LHCN-M2 (cell line): Measurements from ENCODE around the gene CKAP5. TPM values are rescaled to one million over a fixed set of nuclear protein-coding genes. Genes with fewer than 3 reads are reported as not detected.
A peak's percentile ranks its signal among the peaks of the same experiment; 100 is the strongest.
"Not testable (repeated sequence)": the region's sequence is repeated elsewhere in the genome, so short reads cannot be mapped to it uniquely, and the experiment has no call there.

Experiments
- DNase-seq: peaks from one replicate; pipeline ENCODE4 v3.0.0-alpha.2; 2012; ENCODE audit warnings: low read depth
- total RNA-seq: library from RNA; depleted of rRNA; stranded (reverse); fragments of >200 nt; gene quantifications from 2 replicates; pipeline ENCODE4 v1.2.3, GENCODE V29; 2014

CKAP5 gene
- total RNA-seq, 1 experiment from 2014 or later: 115 TPM

GRCh38 chr11:46727952-46728658 is 118.0 kb downstream of the CKAP5 start:
- DNase-seq: no peak

- DNase-seq: no peak
Observed at GRCh38 chr11:46726206-46726862, 119.7 kb downstream of the CKAP5 start.

GRCh38 chr11:46725338-46726205 is 120.5 kb downstream of the CKAP5 start:
- DNase-seq: no peak

GRCh38 chr11:46724088-46724487 is 122.0 kb downstream of the CKAP5 start:
- DNase-seq: no peak

- no peak for DNase-seq
Observed at GRCh38 chr11:46723359-46723680, 122.8 kb downstream of the CKAP5 start.

GRCh38 chr11:46722566-46723358 is 123.3 kb downstream of the CKAP5 start:
- no peak for DNase-seq

- DNase-seq: no peak
Observed at GRCh38 chr11:46721286-46721685, 124.8 kb downstream of the CKAP5 start.

GRCh38 chr11:46719543-46720218 is 126.4 kb downstream of the CKAP5 start:
- no peak for DNase-seq

- DNase-seq: no peak
Observed at GRCh38 chr11:46719048-46719542, 127.0 kb downstream of the CKAP5 start, which contains the start of gene F2. TSS of gene F2 (plus strand) at chr11:46719213. CDS start at chr11:46719236, 23 bp downstream.

- DNase-seq: no peak
Observed at GRCh38 chr11:46718155-46719019, 127.7 kb downstream of the CKAP5 start.

- not testable (repeated sequence) for DNase-seq
Observed at GRCh38 chr11:46717825-46718154, 128.3 kb downstream of the CKAP5 start.

GRCh38 chr11:46712874-46713576 is 133.1 kb downstream of the CKAP5 start:
- DNase-seq: no peak

- peak; percentile 82 for DNase-seq
Observed at GRCh38 chr11:46711303-46711702, 134.8 kb downstream of the CKAP5 start.

GRCh38 chr11:46710821-46711269 is 135.2 kb downstream of the CKAP5 start:
- peak; percentile 99 for DNase-seq

GRCh38 chr11:46709351-46709750 is 136.7 kb downstream of the CKAP5 start:
- DNase-seq: not testable (repeated sequence)

- DNase-seq: no peak
Observed at GRCh38 chr11:46706886-46707285, 139.2 kb downstream of the CKAP5 start.

GRCh38 chr11:46705070-46705688 is 140.9 kb downstream of the CKAP5 start:
- no peak for DNase-seq

GRCh38 chr11:46701078-46701654 is 144.9 kb downstream of the CKAP5 start:
- no peak for DNase-seq
